Measurements from ENCODE around the gene SLC35B1.
A peak's percentile ranks its signal among the peaks of the same experiment; 100 is the strongest.

Gene SLC35B1

DNA sequence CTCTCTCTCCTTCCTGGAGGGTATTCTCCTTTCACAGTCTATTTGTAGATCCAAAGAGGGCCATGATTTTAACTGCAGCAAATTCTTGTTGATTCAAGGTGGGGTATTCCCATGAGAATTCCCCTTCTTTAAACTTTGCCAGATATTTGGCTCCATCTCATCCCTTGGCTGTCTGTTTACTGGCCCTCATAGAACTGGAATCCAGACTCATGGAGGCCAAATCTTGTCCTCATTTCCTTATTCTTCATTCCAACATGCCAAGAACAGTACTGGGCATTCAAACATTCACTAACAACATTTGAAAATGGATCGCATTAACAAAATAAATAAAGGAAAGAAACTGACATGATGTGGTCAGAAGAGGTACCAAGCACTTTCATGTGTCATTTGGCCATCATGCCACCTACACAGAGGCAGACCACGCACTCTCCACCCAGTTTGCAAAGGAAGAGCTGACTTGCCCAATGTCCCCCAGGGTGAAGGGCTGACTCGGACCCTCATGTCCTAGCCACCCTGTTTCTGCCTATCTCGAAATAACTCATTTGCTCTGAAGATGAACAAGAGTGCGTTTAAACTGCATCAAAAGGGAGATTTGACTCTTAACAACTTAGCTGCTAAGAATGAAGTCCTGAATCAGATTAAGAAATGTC, 23.1 kb upstream of the SLC35B1 start:
- no peak for TF ChIP-seq POLR2AphosphoS5 (IDR thresholded peaks at IDR 0.05; ENCODE audit: low read depth)
- TF ChIP-seq, protein P1, sequence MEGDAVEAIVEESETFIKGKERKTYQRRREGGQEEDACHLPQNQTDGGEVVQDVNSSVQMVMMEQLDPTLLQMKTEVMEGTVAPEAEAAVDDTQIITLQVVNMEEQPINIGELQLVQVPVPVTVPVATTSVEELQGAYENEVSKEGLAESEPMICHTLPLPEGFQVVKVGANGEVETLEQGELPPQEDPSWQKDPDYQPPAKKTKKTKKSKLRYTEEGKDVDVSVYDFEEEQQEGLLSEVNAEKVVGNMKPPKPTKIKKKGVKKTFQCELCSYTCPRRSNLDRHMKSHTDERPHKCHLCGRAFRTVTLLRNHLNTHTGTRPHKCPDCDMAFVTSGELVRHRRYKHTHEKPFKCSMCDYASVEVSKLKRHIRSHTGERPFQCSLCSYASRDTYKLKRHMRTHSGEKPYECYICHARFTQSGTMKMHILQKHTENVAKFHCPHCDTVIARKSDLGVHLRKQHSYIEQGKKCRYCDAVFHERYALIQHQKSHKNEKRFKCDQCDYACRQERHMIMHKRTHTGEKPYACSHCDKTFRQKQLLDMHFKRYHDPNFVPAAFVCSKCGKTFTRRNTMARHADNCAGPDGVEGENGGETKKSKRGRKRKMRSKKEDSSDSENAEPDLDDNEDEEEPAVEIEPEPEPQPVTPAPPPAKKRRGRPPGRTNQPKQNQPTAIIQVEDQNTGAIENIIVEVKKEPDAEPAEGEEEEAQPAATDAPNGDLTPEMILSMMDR (IDR thresholded peaks at IDR 0.05; ENCODE audit: insufficient read depth, low read length): no peak
- no peak for TF ChIP-seq SPI1 (IDR thresholded peaks at IDR 0.05; ENCODE audit: borderline replicate concordance, low read depth)
- TF ChIP-seq, protein P2, sequence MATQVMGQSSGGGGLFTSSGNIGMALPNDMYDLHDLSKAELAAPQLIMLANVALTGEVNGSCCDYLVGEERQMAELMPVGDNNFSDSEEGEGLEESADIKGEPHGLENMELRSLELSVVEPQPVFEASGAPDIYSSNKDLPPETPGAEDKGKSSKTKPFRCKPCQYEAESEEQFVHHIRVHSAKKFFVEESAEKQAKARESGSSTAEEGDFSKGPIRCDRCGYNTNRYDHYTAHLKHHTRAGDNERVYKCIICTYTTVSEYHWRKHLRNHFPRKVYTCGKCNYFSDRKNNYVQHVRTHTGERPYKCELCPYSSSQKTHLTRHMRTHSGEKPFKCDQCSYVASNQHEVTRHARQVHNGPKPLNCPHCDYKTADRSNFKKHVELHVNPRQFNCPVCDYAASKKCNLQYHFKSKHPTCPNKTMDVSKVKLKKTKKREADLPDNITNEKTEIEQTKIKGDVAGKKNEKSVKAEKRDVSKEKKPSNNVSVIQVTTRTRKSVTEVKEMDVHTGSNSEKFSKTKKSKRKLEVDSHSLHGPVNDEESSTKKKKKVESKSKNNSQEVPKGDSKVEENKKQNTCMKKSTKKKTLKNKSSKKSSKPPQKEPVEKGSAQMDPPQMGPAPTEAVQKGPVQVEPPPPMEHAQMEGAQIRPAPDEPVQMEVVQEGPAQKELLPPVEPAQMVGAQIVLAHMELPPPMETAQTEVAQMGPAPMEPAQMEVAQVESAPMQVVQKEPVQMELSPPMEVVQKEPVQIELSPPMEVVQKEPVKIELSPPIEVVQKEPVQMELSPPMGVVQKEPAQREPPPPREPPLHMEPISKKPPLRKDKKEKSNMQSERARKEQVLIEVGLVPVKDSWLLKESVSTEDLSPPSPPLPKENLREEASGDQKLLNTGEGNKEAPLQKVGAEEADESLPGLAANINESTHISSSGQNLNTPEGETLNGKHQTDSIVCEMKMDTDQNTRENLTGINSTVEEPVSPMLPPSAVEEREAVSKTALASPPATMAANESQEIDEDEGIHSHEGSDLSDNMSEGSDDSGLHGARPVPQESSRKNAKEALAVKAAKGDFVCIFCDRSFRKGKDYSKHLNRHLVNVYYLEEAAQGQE (IDR thresholded peaks at IDR 0.05; ENCODE audit: insufficient replicate concordance, low read depth): no peak
- no peak for TF ChIP-seq GABPA (IDR thresholded peaks at IDR 0.05; ENCODE audit: low read depth)
- no peak for DNase-seq (ENCODE audit: low read depth in 1 of 2, low spot score in 1 of 2)

DNA sequence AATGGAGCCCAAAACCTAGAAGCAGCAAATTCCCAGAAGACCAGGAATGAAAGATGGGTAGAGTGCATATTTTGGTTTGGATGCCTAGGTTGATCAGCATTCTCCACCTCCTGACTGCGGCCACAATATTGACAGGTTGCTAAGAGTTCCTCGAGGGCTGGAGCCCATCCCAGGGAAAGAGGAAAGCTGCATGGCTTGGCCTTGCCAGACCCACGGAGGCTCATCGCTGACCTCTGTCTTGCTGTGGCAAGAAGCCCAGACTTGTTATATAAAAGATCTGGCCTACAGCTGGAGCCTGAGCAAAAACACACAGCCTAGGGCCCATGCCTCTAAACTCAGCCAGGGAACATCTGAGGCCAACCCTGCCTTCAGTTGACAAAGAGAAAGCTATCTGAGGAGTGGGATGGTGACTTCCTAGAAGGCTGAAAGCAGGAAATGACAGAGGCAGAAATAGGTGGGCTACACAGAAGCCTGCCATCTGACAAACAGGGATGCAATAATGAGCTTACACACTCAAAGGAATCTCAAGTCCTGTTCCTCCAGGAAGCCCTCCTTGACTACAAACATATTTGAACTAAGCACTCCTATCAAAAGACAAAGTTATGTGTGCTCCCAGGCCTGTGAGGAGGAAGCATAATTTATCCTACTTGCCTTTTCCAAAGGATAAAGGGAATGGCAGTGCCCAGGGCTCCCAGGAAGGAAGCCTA, 22.5 kb upstream of the SLC35B1 start:
- H3K27me3 ChIP-seq (ENCODE audit: insufficient read depth, poor library complexity, severe bottlenecking): no peaks in the 10 kb centered on the region
- H3K4me3 ChIP-seq (replicated peaks; ENCODE audit: insufficient read depth, low read length): no peak overlapping the region
- TF ChIP-seq POLR2AphosphoS5 (IDR thresholded peaks at IDR 0.05; ENCODE audit: low read depth) (no peak), SPI1 (IDR thresholded peaks at IDR 0.05; ENCODE audit: borderline replicate concordance, low read depth) (no peak), GABPA (IDR thresholded peaks at IDR 0.05; ENCODE audit: low read depth) (no peak)
- TF ChIP-seq, protein P1 (IDR thresholded peaks at IDR 0.05; ENCODE audit: insufficient read depth, low read length): no peak
- TF ChIP-seq, protein P2 (IDR thresholded peaks at IDR 0.05; ENCODE audit: insufficient replicate concordance, low read depth): no peak
- no peak for DNase-seq (ENCODE audit: low read depth in 1 of 2, low spot score in 1 of 2)
- peak overlapping the region; percentile 24 for H3K27ac ChIP-seq (replicated peaks)

More for the DNA sequence above, 23.1 kb upstream of the SLC35B1 start:
- H3K4me3 ChIP-seq (replicated peaks; ENCODE audit: insufficient read depth, low read length): no peak overlapping the region
- H3K27me3 ChIP-seq (ENCODE audit: insufficient read depth, poor library complexity, severe bottlenecking): no peaks in the 10 kb centered on the region
- H3K27ac ChIP-seq (replicated peaks): no peak overlapping the region; the same call in 1 of the 2 replicates

DNA sequence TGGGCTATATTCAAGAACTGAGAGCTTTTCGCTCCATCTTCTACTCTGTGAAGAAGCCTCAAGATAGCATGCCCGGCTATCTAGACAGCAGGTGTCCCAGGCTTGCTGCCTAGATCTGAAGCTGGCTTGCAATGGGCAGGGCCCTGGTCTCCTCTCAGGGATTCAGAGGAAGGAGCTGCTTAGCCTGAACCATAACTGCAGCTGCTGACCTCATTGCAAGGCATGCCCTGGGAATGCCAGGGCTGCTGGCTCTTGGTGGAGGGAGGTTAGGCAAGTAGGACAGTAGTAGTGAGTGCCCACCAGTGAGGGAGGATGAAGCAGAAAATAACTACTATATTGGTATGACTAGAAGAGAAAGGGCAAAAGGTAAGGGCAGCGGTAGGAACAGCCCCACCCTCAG, 21.3 kb upstream of the SLC35B1 start:
- Histone ChIP-seq H3K27me3 (ENCODE audit: insufficient read depth, poor library complexity, severe bottlenecking) (no peaks in the 10 kb centered on the region), H3K27ac (replicated peaks) (peak overlapping the region; percentile 40), H3K4me3 (replicated peaks; ENCODE audit: insufficient read depth, low read length) (no peak overlapping the region)
- DNase-seq (ENCODE audit: low read depth in 1 of 2, low spot score in 1 of 2): peak in 1 of 2 experiments; percentile 24
- TF ChIP-seq GABPA (IDR thresholded peaks at IDR 0.05; ENCODE audit: low read depth): no peak
- TF ChIP-seq, protein P2 (IDR thresholded peaks at IDR 0.05; ENCODE audit: insufficient replicate concordance, low read depth): no peak
- TF ChIP-seq, protein P1 (IDR thresholded peaks at IDR 0.05; ENCODE audit: insufficient read depth, low read length): no peak
- no peak for TF ChIP-seq SPI1 (IDR thresholded peaks at IDR 0.05; ENCODE audit: borderline replicate concordance, low read depth)
- TF ChIP-seq POLR2AphosphoS5 (IDR thresholded peaks at IDR 0.05; ENCODE audit: low read depth): no peak

Measured in HL-60 (cell line).